ENCODE measurements around the gene PAK6. TPM values are rescaled to one million over a fixed set of nuclear protein-coding genes. Genes with fewer than 3 reads are reported as not detected.

Gene PAK6
- polyA plus RNA-seq, 1 donor (not counting 4 experiments of a cell fraction or from before 2014, with no cell fraction given): 11.5 TPM

- Histone ChIP-seq H3K4me2 (ENCODE audit: control insufficient read depth, extremely low read depth, insufficient read depth, low read depth, low read length) (no peak overlapping the region), H3K4me1 (ENCODE audit: control insufficient read depth, extremely low read depth, insufficient read depth, low read length) (no peaks in the 10 kb centered on the region), H4K20me1 (ENCODE audit: control insufficient read depth, extremely low read depth, insufficient read depth, low read length) (peaks cover 4% of the 10 kb centered on the region), H2AFZ (ENCODE audit: control insufficient read depth, low read length) (no peak overlapping the region), H3K27ac (ENCODE audit: control insufficient read depth, insufficient read depth, low read length) (no peak overlapping the region), H3K79me2 (ENCODE audit: control insufficient read depth, insufficient read depth, low read length) (no peaks in the 10 kb centered on the region), H3K36me3 (ENCODE audit: control insufficient read depth in 2 of 2, extremely low read depth in 1 of 2, insufficient read depth in 2 of 2, low read length in 2 of 2) (no peaks in the 10 kb centered on the region), H3K4me3 (ENCODE audit: control insufficient read depth in 2 of 3, extremely low read depth in 1 of 3, insufficient read depth in 2 of 3, low read depth in 1 of 3, low read length in 3 of 3) (no peak overlapping the region), H3K27me3 (ENCODE audit: control insufficient read depth, extremely low read depth, insufficient read depth, low read length) (peaks cover 18% of the 10 kb centered on the region), H3K9me3 (ENCODE audit: control insufficient read depth, low read depth, low read length) (no peaks in the 10 kb centered on the region), H3K9me1 (ENCODE audit: control insufficient read depth, extremely low read depth, insufficient read depth, low read length) (no peaks in the 10 kb centered on the region), H3K9ac (ENCODE audit: control insufficient read depth, extremely low read depth, insufficient read depth, low read length) (no peak overlapping the region)
- DNase-seq (ENCODE audit: low read depth, low spot score): no peak
- FAIRE-seq: no peak
- TF ChIP-seq CTCF (optimal IDR thresholded peaks at IDR 0.05 in 1 of 3, IDR thresholded peaks at IDR 0.05 in 1 of 3, conservative IDR thresholded peaks at IDR 0.05 in 1 of 3; ENCODE audit: extremely low read depth in 1 of 3, insufficient read depth in 2 of 3, low read length in 3 of 3) (no peak), EZH2 (IDR thresholded peaks at IDR 0.05; ENCODE audit: low read length) (no peak)
- dilution Hi-C loops (cut with MboI; ENCODE audit: extremely low pct_ligation_motif_present, low sequenced_read_pairs): no loop called here
Observed at GRCh38 chr15:40302981-40303380, 64.1 kb downstream of the PAK6 start.

GRCh38 chr15:40303576-40303975 is 64.7 kb downstream of the PAK6 start:
- Histone ChIP-seq H3K9ac (ENCODE audit: control insufficient read depth, extremely low read depth, insufficient read depth, low read length) (no peak overlapping the region), H2AFZ (ENCODE audit: control insufficient read depth, low read length) (no peak overlapping the region), H3K9me1 (ENCODE audit: control insufficient read depth, extremely low read depth, insufficient read depth, low read length) (no peaks in the 10 kb centered on the region), H3K27ac (ENCODE audit: control insufficient read depth, insufficient read depth, low read length) (no peak overlapping the region), H3K4me1 (ENCODE audit: control insufficient read depth, extremely low read depth, insufficient read depth, low read length) (no peaks in the 10 kb centered on the region), H3K36me3 (ENCODE audit: control insufficient read depth in 2 of 2, extremely low read depth in 1 of 2, insufficient read depth in 2 of 2, low read length in 2 of 2) (no peaks in the 10 kb centered on the region), H3K4me3 (ENCODE audit: control insufficient read depth in 2 of 3, extremely low read depth in 1 of 3, insufficient read depth in 2 of 3, low read depth in 1 of 3, low read length in 3 of 3) (no peak overlapping the region), H3K27me3 (ENCODE audit: control insufficient read depth, extremely low read depth, insufficient read depth, low read length) (peaks cover 18% of the 10 kb centered on the region), H3K79me2 (ENCODE audit: control insufficient read depth, insufficient read depth, low read length) (no peaks in the 10 kb centered on the region), H3K9me3 (ENCODE audit: control insufficient read depth, low read depth, low read length) (no peaks in the 10 kb centered on the region), H4K20me1 (ENCODE audit: control insufficient read depth, extremely low read depth, insufficient read depth, low read length) (peaks cover 4% of the 10 kb centered on the region), H3K4me2 (ENCODE audit: control insufficient read depth, extremely low read depth, insufficient read depth, low read depth, low read length) (no peak overlapping the region)
- DNase-seq (ENCODE audit: low read depth, low spot score) (no peak), FAIRE-seq (no peak)
- TF ChIP-seq EZH2 (IDR thresholded peaks at IDR 0.05; ENCODE audit: low read length) (no peak), CTCF (optimal IDR thresholded peaks at IDR 0.05 in 1 of 3, IDR thresholded peaks at IDR 0.05 in 1 of 3, conservative IDR thresholded peaks at IDR 0.05 in 1 of 3; ENCODE audit: extremely low read depth in 1 of 3, insufficient read depth in 2 of 3, low read length in 3 of 3) (no peak)
- dilution Hi-C loops (cut with MboI; ENCODE audit: extremely low pct_ligation_motif_present, low sequenced_read_pairs): no loop called here

Measured in keratinocyte (primary cell).